SIG-M5 treated with dmso at 0.1 percent for 504 hours (cell line): ENCODE measurements around the gene COPS3.

Source experiments
- DNase-seq: peaks from one replicate; lab custom pipeline; 2025; ENCODE audit not compliant: unreplicated experiment; lab: John Stamatoyannopoulos, UW

The COPS3 gene

DNA sequence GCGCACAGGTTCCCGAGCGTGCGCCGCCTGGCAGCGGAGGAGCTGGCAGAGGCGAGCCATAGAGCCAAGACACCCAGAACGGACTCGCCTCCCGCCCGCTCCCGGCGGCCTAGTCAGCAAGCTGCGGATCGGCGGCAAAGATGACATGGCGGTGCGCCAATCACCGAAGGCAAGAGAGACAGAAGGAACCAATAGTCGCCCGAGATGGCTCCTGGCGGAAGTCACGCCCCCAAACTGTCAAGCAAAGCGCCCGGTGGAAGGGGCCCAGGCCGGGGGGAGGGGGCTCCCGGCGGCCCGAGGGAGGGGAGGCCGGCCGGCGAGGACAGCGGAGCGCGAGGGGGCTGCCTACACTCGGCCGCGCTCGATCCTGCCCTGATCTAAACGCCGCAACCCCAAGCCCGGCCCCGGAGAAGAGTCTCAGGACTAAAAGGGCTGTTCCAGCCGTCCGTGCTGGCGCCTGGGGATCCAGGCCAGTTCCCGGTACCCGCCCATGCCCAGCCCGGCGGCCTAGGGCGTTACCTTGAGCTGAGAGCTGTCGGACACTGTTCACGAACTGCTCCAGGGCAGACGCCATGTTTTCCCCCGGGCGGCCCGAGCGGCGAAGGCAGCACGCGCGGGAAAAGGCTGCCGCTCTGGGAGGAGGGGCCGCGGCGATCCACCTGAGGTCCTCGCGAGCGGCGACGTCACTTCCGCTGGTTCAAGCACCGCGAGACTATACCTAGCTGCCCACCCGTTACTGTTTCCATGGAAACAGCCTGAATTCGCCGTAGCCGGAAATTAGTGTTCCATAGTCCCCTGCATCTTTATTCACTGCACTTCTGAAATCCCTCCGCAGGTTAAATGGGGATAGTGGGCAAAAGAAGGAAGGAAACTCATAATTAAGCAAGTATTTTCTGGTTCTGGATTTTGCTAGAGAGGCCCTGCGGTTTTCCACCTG is at the start of gene COPS3:
TSS of gene COPS3 (minus strand) at position 634 of the 937 bp plus-strand sequence. CDS start at position 574, 60 bp downstream.
- peak; percentile 95 for DNase-seq

DNA sequence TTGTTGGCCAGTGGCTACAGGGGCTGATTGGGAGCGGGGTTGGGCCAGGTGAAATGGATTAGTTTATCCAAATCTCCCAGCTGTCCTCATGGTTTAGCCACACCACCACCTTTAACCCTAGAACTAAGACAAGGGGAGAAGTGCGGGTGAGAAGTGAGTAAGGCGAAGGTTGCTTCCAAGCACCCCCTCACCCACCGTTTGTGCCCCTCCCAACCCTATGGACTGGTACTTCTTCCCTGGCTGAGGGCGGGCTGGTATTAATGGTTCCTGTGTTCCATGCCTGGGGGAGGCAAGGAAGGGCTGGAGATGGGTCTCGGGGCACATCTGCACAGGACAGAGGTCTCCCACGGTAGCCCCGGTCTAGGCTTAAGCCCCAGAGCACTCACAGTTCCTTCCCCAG is 47.2 kb upstream of the COPS3 start:
- DNase-seq = no peak

DNA sequence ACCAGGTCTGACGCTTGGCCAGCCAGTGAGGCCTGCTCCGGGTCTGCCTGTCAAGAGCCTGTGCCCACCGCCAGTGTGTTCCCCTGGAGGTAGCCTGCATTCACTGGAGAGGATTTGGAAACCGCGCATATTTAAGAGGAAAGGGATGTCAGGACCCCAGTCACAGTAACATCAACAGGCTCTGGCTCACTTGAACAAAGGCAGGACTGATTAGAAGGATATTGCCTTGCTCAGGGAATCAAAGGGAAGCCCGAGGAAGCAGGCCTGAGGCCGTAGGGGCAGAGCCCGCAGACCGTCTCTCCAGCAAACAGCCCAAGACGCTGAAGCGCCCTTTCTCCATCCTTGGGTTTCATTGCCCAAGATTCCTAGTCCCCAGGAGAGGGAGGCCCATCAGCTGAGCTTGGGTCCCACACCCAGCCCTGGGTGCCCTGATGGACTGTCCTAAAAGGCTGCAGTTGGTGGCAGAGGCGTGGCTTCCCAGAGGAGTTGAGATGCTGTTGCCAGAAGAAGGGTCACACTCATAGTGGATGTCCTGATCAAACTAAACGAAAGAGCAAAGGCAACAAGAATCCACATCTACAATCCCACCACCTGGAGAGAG is 45.3 kb upstream of the COPS3 start:
- no peak for DNase-seq

DNA sequence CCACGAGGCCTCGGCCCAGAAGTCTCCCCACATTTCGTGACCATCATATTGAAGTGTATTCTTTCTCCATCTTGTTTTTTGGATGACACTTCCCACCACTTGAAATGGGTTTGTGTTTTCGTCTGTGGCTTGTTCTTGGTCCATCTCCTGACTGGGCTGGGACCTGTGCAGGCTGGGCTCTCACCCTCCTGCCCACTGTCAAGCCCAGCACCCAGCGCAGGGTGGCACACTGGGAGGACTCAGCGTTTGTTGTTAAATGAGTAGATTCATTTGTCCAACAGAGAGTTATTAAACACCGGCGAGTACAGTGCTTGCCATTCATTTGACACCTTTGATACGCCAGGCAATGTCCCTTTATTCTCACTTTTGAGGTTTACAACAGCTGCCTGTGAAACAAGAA is 44.8 kb upstream of the COPS3 start:
- no peak for DNase-seq

DNA sequence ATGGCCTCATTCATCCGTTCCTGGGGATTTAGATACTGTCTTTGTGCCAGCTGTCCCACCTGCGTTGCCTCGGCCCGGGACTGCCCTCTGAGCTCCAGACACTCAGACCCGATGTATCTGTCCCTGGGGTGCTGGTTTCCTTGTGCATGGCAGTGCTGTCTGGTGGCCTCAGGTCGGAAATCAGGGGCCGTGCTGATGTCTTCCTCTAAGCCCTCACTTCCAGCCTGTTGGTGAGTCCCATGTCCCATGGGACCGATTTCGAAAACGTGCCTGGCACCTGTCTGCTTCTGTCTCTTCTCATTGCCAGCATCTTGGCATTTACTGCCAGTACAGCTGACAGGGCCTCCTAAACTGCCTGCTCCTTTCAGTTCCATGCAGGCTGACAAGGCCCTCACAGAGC is 44.2 kb upstream of the COPS3 start:
- DNase-seq = no peak

DNA sequence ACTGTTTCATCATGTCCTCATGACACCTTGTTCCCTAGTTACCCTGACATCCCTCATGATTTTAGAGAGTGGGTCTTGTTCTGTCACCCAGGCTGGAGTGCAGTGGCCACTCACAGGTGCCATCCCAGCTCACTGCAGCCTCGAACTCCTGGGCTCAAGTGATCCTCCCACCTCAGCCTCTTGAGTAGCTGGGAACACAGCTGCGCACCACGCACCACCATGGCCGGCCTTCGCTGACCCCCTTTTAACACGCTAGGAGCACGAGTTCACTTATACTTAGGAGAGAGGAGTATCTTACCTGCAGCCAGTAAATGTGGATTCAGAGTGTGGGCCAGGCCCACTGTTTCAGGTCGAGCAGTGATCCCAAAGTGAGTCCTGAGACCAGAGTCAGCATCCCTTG is 43.6 kb upstream of the COPS3 start:
- DNase-seq = no peak

DNA sequence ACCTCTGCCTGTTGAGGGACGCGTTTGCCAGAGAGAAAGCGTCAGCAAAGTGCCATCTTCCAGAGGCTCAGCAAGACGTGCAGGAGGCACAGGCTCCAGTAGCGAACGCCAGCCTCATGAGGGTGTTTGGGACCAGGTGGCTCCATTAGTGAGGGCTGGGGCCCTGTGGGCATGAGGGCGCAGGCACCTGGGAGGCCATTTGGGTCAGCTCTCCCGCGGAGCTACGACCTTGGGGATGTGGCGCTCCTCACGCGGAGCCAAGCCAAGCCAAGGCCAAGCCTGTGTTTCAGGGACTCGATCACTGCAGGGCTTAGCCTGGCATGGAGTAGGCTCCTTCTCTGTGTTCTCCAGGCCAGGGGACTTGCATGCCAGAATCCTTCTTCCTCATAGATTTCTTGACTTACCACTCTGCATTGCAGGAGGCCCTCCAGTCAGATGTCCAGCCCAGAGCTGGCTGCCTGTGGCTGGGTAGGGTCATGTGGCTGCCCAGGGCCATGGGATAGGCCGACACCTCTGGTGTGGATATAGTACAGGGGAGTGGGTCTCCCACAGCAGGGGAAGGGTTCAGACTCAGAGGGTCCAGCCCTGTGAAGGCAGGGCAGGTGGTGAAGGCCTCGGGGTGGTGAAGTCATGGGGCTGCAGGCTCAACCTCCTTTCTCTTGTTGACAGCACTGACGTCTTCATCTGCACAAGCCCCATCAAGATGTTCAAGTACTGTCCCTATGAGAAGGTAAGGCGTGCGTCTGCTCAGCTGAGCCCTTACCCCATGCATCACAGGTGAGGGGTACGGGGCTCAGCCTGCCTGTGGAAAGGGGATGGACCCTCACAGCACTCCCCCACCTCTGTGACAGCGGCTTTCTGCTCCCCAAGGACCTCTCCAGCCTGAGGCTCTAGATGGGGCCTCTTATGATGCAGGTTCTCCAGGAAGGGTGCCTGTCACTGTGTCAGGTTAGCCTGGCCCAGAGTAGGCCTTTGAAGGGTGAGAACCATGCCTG is 41.8 kb upstream of the COPS3 start:
- DNase-seq = no peak

DNA sequence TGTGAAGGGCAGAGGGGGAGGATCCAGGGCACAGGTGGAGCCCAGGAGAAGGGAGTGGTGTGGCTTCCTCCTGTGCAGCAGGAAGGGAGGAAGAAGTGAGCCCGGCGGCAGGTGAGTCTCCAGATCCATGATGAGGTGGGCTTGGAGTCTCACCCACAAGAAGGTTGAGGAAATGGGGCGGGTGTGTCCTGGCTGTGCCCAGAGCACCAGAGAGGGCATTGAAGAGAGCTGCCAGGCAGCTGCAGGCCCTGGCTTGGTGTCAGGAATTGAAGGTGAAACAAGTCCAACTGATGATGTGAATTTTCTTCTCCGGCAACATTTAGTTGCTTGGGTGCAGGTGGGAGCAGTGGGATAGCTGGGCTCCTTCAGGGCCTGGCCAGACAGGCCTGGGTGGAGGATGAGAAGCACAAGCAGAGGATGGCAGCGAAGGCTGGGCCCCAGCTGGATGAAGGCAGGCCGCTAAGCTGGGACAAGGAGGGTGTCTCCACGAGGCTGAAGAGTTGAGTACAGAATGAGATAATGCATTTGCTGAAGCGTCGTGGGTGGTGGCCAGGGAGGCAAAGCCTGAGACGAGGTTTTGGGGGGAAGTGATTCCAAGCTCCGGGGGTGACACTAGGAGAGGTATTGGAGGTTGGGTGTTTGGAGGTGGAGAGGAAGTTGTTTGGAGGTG is 40.4 kb upstream of the COPS3 start:
- DNase-seq = no peak

DNA sequence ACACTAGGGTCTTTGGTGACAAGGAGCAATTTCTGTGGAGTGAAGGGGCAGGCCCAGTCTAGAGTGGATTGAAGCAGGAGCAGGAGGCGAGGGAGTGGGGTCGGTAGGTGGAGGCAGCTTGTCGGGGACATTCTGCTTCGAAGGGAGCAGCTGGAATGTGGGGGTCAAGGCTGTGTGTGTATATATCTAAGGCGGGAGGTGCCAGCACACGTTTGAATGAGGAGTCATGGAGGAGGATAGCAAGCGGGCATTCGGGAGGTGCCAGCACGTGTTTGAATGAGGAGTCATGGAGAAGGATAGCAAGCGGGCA is 39.8 kb upstream of the COPS3 start:
- DNase-seq = no peak

DNA sequence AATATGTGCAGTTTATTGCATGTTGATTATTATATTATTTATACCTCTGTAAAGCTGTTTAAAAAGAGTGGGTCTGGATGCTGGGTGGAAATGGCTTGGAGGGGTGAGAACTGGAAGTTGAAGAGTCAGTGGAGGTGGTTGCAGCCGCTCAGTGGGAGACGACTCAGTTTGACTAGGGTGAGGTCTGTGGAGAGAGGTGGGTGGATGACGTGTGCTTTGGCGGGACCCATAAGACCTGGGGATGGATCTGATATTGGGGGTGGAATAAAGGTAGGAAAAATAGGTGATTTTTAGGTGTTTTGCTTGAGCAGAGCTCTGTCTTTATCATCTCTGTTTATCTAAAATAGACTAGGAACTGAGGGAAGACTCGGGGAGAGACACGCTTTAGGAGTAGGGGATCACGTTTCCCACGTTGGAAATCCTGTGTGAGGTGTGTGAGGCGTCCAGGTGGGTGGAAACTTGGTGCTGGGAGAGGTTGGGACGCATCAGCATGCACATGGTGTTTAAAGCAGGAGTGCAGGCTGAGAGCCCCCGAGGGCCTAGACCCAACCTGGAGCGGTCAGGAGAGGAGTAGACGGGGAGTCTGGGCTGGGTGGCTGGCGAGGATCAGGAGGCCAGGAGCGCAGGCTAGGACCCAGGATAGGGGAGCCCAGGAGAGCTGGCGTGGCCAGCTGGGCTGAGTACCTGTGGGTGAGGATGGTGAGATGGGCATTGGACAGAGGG is 39.3 kb upstream of the COPS3 start:
- DNase-seq = no peak

DNA sequence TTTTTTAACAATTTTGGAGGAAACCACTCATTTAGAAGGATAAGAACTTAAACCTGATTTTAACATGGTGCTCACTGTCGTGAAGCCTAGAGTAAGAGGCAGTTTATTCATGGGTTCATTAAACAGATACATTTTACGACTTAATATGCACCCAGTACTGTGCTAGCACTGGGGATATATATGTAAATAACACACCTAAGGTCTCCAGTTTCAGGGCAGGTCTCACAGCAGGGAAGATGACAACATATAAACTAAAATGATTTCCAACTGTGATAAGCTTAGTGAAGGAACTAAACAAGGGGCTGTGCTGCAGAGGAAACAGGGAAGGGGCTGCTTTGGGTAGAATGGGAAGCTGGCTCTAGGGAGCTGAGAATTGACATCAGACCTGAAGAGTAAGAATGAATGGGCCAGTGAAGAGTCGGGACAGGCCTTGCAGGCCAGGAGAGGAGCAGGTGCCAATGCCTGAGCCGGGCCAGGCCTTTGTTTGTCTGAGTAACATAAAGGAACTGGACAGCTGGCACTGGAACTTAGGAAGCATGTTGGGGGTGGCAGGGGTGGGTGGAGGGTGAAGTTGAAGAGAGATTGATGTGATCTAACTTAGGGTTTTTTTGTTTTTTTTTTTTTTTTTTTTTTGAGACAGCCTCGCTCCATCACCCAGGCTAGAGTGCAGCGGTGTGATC is 34.2 kb upstream of the COPS3 start:
- no peak for DNase-seq

DNA sequence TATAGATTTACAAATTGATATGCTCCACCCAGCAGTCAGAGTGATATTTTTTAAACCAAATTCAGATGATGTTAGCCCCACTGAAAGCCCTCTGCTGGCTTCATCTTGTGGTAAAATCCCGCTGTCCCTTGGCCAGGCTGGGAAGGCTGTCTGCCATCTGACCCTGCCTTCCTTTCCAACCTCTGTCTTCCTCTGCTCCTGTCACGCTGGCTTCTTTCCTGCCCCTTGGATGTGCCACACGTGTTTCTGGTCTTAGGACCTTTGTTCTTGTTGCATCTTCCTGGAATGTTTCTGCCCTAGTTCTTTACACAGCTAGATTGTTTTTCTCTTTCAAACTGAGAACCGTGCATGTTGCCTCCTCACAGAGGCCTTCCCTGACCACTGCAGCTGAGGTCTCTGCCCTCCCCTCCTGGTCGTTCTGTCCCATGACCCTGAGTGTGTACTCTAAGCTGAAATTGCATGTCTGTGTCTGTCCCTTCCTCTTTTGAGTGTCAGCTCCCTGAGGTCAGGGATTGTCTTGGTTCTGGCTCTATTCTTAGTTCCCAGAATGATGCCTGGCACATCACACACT is 33.5 kb upstream of the COPS3 start:
- DNase-seq = no peak

DNA sequence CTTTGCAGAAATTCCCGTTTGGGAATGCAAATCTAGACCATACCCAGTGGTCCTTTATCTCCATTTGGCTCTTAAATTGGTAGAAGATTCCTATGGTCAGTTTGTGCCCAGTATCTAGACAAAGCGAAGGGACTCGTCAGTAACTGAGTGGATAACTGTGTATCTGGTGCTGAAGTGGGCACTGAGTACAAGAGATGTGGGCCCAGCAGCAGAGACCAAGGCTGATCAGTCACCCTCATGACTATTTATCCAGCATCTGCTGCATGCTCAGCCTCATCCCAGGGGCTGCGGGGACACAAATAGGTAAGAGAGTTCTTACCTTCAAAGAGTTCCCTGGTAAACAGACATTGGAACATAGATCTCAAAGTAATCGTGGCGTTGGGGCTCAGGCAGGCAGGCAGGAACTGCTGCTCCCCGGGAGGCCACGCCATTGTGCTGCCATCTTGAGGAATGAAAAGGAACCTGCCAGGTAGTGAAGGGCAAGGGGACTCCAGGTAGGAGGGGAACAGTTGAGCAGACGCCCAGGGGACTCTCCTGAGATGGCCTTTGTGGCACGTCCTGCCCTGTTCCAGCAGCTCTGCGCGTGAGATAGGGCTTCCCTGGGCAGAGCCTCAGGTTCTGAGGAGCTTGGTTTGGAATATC is 32.4 kb upstream of the COPS3 start:
- DNase-seq = peak; percentile 10

DNA sequence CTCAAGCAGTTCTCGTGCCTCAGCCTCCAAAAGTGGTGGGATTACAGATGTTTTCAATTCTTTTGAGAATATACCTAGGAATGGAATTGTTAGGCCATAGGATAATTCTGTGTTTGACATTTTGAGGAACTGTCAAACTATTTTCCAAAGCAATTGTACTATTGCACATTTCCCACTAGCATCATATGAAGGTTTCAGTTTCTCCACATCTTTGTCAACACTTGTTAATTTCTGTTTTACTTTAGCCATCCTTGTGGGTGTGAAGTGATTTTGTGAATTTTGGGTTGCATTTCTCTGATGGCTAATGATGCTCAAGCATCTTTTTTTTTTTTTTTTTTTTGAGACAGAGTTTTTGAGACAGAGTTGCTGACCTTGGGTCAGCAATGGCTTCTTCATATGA is 28.3 kb upstream of the COPS3 start:
- no peak for DNase-seq

DNA sequence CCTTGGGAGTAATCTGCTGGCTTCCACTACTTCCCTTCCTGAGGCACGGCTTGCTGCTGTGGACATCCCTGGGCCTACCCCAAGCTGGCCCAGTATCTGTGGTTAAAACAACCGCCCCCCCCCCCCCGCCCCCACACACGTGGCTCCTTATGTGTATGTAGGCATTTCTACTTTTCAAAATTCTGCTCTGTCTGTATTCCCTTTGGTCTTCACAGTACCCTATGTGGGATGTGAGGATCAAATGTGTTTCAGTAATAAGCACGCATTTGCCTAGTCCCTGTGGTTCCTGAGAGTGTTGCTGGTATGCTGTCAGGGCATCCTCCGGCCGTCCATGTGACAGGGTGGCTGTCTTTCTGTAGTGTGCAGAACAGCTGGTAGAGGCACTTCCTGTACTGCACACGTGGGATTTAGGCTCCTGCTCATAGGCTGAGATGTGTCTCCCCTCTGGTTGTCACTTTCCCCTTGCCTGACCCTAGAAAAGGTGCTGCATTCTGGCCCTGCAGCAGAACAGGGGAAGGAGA is 24.3 kb upstream of the COPS3 start:
- peak; percentile 86 for DNase-seq

DNA sequence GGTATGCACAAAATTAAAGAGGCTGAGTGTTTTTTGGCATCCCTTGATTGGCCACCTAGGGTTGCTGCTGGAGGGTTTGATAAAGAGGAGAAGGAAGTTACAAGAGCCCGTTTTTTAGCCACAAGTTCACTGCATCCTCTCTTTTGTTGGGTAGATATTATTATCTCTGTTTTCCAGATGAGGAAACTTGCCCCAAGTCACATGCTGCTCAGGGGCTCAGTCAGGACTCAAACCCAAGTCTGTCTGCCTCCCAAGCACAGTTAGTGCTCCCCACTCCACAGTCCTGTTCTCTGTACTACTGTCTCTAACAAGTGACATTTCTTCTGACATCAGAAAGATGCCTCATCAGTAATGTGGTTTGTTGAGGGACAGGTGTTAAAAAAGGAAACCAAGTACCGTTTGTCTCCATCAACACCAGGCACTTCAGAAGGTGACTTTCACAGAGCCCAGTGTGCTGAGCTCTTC is 23.5 kb upstream of the COPS3 start:
- DNase-seq = peak; percentile 86

DNA sequence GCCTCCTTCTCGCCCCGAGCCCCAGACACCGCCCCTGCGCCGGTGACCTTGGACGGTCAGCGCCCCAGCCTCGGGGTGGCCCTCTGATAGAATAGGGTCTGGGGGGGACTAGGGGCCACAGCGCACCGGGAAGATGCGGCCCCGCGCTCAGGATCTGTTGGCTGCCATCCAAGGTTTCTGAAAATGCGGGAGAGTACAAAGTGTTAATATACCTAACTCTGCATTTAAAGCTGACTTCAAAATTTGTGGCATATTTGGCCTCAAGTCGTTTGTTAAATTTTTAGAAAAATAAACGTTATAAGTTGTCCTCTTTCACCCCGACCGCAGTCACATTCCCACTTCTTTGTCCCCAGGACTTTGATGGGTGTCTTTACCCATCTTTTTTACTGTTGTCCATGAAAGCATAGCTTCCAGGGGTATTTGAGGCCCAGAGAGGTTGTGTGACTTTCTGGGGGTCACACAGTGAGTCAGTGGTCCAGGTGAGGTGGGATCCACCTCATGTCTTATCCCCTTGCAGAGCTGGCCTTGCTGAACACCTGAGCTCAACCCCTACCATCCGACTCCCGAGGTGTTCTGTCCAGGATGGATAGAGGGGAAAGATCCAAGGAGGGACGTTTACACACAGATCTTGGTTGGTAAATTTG is 22.9 kb upstream of the COPS3 start:
- DNase-seq = no peak
